Ovary (tissue), 3 donors: Measurements from ENCODE around the gene LTBP4.

ENCODE experiments used
- CTCF ChIP-seq, 3 donors: fragments of 450-650 bp in 2 of 3; fragments of 200-600 bp in 1 of 3; IDR thresholded peaks; one replicate each; pipeline versions ENCODE4 v1.5.1 to v1.8.0; 2016 to 2022; ENCODE audit warnings: antibody characterized with exemption in 3 of 3, mild to moderate bottlenecking in 1 of 3
- EP300 ChIP-seq: sonication (generic); formaldehyde crosslinking; IDR thresholded peaks from one replicate; pipeline ENCODE4 v1.6.1; 2017; ENCODE audit warnings: antibody characterized with exemption
- POLR2A ChIP-seq: fragments of 450-650 bp; IDR thresholded peaks from one replicate; pipeline ENCODE4 v1.6.1; 2017; ENCODE audit warnings: antibody characterized with exemption, mild to moderate bottlenecking, moderate library complexity
- donor health status: DM: no; HTN: no; CAD: no.

DNA sequence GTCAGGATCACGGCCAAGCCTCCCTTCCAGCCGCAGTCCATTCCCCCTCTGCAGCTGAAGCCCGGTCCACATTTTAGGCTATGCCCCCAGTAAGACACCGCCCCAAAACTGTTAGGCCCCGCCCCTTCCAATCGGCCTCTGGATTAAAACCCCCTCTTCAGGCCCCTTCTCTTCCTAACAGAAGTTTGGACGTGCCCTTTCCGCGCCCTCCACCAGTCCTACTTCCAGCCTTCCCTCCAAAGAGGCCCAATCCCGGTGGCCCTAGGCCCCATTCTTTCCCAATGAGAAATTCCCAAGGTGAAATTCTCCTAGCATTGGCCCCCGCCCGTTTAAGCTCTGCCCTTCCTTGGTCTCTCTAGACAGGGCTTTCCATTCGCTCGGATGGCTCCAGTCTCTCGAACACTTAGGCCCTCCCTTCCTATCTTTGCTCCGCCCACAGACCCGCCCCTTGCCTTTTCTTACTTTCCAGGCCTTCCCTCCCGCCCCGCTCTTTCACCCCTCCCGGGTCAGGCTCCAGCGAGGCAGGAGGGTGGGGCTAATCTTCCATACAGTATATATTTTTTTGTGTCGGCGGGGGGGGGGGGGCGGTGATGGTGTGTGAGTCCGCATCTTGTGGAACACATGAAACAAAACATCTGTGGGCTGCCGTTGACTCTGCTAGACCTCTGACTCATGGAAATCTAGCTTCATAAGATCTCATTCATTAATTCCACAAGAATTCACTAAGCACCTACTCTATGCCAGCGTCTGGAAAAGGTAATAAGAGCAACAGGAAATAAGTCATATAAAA, 13.6 kb downstream of the LTBP4 start:
- TF ChIP-seq EP300 (no peak), CTCF (IDR thresholded peaks at IDR 0.05) (peak in 1 of 3 donors; percentile 30), POLR2A (no peak)
